Endothelial cell of umbilical vein (primary cell): Measurements from ENCODE around the gene AP2A2. TPM values are rescaled to one million over a fixed set of nuclear protein-coding genes. Genes with fewer than 3 reads are reported as not detected.

ENCODE experiments used
- BruUV-seq: library from RNA; stranded (reverse); fragments of 400-500 nt; replicated peaks from 2 replicates; lab custom pipeline; 2021; lab: Mats Ljungman, UMichigan
- CTCF ChIA-PET: fragments of 300-600, 350-600 bp; sonication (Branson Sonifier 250); formaldehyde crosslinking; loops from one replicate; lab custom pipeline; 2021; ENCODE audit warnings: antibody characterized with exemption, inconsistent platforms; lab: Charles Lee
- POLR2A ChIA-PET: fragments of 300-600, 350-600 bp; sonication (Branson Sonifier 250); formaldehyde crosslinking; loops from one replicate; lab custom pipeline; 2021; ENCODE audit warnings: antibody characterized with exemption, inconsistent platforms; lab: Charles Lee
- DNase-seq: peaks from one replicate; pipeline ENCODE4 v3.0.0-alpha.2; 2011; ENCODE audit warnings: low read depth, low spot score
- FAIRE-seq: peaks from 2 replicates; lab custom pipeline; 2011; peaks lifted over from hg19 to GRCh38; lab: Jason Lieb, UNC
- H2AFZ ChIP-seq: 2 replicates; pipeline ENCODE4 v1.6.0; 2012; ENCODE audit warnings: low read depth, low read length, control low read depth, inconsistent platforms
- H3K27ac ChIP-seq: 2 replicates; pipeline ENCODE4 v1.5.1; 2011; ENCODE audit warnings: low read depth, mild to moderate bottlenecking, control low read depth, low read length, moderate library complexity; ENCODE audit not compliant: insufficient read depth
- H3K27me3 ChIP-seq, 2 experiments: 2 replicates each; pipeline versions ENCODE4 v1.6.0 to v1.6.1; 2011; ENCODE audit warnings: low read length in 2 of 2, mixed read lengths in 1 of 2; ENCODE audit not compliant: control insufficient read depth in 2 of 2, insufficient read depth in 2 of 2
- H3K36me3 ChIP-seq, 2 experiments: 2 replicates in 1 of 2; 3 replicates in 1 of 2; pipeline ENCODE4 v1.5.1; 2011; ENCODE audit warnings: low read length in 2 of 2, mild to moderate bottlenecking in 1 of 2, moderate library complexity in 1 of 2; ENCODE audit not compliant: control insufficient read depth in 2 of 2, insufficient read depth in 2 of 2; ENCODE audit errors: extremely low read depth in 1 of 2
- H3K4me1 ChIP-seq: 3 replicates; pipeline ENCODE4 v1.5.1; 2011; ENCODE audit warnings: mild to moderate bottlenecking, low read length; ENCODE audit not compliant: control insufficient read depth, insufficient read depth; ENCODE audit errors: extremely low read depth
- H3K4me2 ChIP-seq: 2 replicates; pipeline ENCODE4 v1.6.1; 2011; ENCODE audit warnings: low read length, control low read depth, mixed read lengths; ENCODE audit not compliant: insufficient read depth
- H3K4me3 ChIP-seq, 3 experiments: fragments of 200-600 bp in 1 of 3; sonication (generic), shearing (Covaris generic) in 1 of 3; replicated peaks in 1 of 3; 2 replicates each; pipeline ENCODE4 v1.5.1; 2011 to 2016; ENCODE audit warnings: control low read depth in 3 of 3, low read length in 3 of 3, mild to moderate bottlenecking in 2 of 3, inconsistent platforms in 1 of 3, low read depth in 1 of 3, moderate library complexity in 1 of 3; ENCODE audit not compliant: insufficient read depth in 1 of 3
- H3K79me2 ChIP-seq: 2 replicates; pipeline ENCODE4 v1.6.0; 2012; ENCODE audit warnings: low read length, inconsistent platforms; ENCODE audit not compliant: control insufficient read depth, insufficient read depth
- H3K9ac ChIP-seq: replicated peaks from 2 replicates; pipeline ENCODE3; 2011; ENCODE audit warnings: low read length, control low read depth; ENCODE audit not compliant: insufficient read depth; ENCODE audit errors: extremely low read depth
- H3K9me1 ChIP-seq: replicated peaks from 3 replicates; pipeline ENCODE4 v1.6.0; 2011; ENCODE audit warnings: mild to moderate bottlenecking, low read length; ENCODE audit not compliant: control insufficient read depth, insufficient read depth; ENCODE audit errors: extremely low read depth
- H3K9me3 ChIP-seq: replicated peaks from 2 replicates; pipeline ENCODE4 v1.5.1; 2012; ENCODE audit warnings: low read length, inconsistent platforms; ENCODE audit not compliant: control insufficient read depth, insufficient read depth
- H4K20me1 ChIP-seq: replicated peaks from 2 replicates; pipeline ENCODE3; 2011; ENCODE audit warnings: mild to moderate bottlenecking, low read length; ENCODE audit not compliant: control insufficient read depth, insufficient read depth; ENCODE audit errors: extremely low read depth
- CTCF ChIP-seq, 2 donors: IDR thresholded peaks; 1 replicate in 1 of 2; 2 replicates in 1 of 2; pipeline ENCODE4 v1.5.1; 2011; ENCODE audit warnings: low read length in 2 of 2, mild to moderate bottlenecking in 2 of 2, moderate library complexity in 2 of 2, control low read depth in 1 of 2, inconsistent platforms in 1 of 2, low read depth in 1 of 2; ENCODE audit not compliant: insufficient read depth in 1 of 2; ENCODE audit errors: extremely low read depth in 1 of 2
- EZH2 ChIP-seq: IDR thresholded peaks from 2 replicates; pipeline ENCODE4 v1.6.1; 2012; ENCODE audit warnings: borderline replicate concordance, low read depth, mild to moderate bottlenecking, moderate library complexity, low read length, inconsistent platforms; ENCODE audit not compliant: severe bottlenecking
- FOS ChIP-seq: IDR thresholded peaks from 2 replicates; pipeline ENCODE4 v1.6.1; 2011; ENCODE audit warnings: mild to moderate bottlenecking, low read length, moderate library complexity, borderline replicate concordance; ENCODE audit not compliant: insufficient read depth
- GATA2 ChIP-seq: IDR thresholded peaks from 2 replicates; pipeline ENCODE4 v1.7.0; 2011; ENCODE audit warnings: low read depth, mild to moderate bottlenecking, moderate library complexity, mixed read lengths, low read length; ENCODE audit not compliant: insufficient read length, insufficient read depth
- JUN ChIP-seq: IDR thresholded peaks from 2 replicates; pipeline ENCODE4 v1.6.1; 2011; ENCODE audit warnings: borderline replicate concordance, low read depth; ENCODE audit not compliant: insufficient read length, insufficient read depth
- MAX ChIP-seq: IDR thresholded peaks from 2 replicates; pipeline ENCODE4 v1.6.1; 2011; ENCODE audit not compliant: insufficient read depth, insufficient read length
- MYC ChIP-seq: IDR thresholded peaks from one replicate; pipeline ENCODE4 v1.6.1; 2011; ENCODE audit warnings: mild to moderate bottlenecking, low read depth, low read length
- POLR2A ChIP-seq: IDR thresholded peaks from 2 replicates; pipeline ENCODE4 v1.6.1; 2012; ENCODE audit warnings: low read depth, mild to moderate bottlenecking, control low read depth, low read length
- POLR2AphosphoS5 ChIP-seq: IDR thresholded peaks from 2 replicates; pipeline ENCODE4 v1.6.1; 2012; ENCODE audit warnings: low read depth, mild to moderate bottlenecking, control low read depth, low read length, moderate library complexity; ENCODE audit not compliant: insufficient read depth
- dilution Hi-C: fragments of 300-500 bp; cut with MboI; formaldehyde crosslinking; loops from one replicate; pipeline ENCODE4 v1.15.0; 2019; ENCODE audit warnings: low sequenced_read_pairs; ENCODE audit not compliant: extremely low pct_ligation_motif_present
- intact Hi-C: fragments of 100-400 bp; cut with micrococcal nuclease; formaldehyde crosslinking; loops from one replicate; pipeline ENCODE4 v1.10.0; 2022
- polyA plus RNA-seq, 4 experiments: library from polyadenylated mRNA; depleted of rRNA in 3 of 4; stranded (reverse) in 3 of 4; unstranded in 1 of 4; fragments of >200 nt; gene quantifications; 2 replicates each; pipeline versions ENCODE4 v1.2.1 to v1.2.3, GENCODE V29; 2011 to 2012; ENCODE audit warnings: missing spikeins in 1 of 4
- total RNA-seq: library from RNA; stranded (reverse); gene quantifications from 2 replicates; pipeline ENCODE4 v1.2.3, GENCODE V29; 2021

Gene AP2A2
- total and polyA plus RNA-seq, 2 donors (not counting 3 experiments of a cell fraction or from before 2014, with no cell fraction given) = 89.5 to 92.6 TPM

GRCh38 chr11:913043-913442, 12.6 kb upstream of the AP2A2 start:
- BruUV-seq = no TSS peak
- dilution Hi-C loops = no loop called here
- DNase-seq (no peak), FAIRE-seq (no peak)
- intact Hi-C loops = loop anchor here (5.0 kb wide), 1 partner anchor 139 kb away; no protein-coding TSS in a partner anchor
- Histone ChIP-seq H3K9me1 (no peaks in the 10 kb centered on the region), H2AFZ (no peak overlapping the region), H3K36me3 (no peaks in the 10 kb centered on the region), H3K27ac (no peak overlapping the region), H3K9me3 (no peaks in the 10 kb centered on the region), H3K9ac (no peak overlapping the region), H3K27me3 (no peaks in the 10 kb centered on the region), H3K4me1 (peaks cover 8% of the 10 kb centered on the region), H3K4me3 (no peak overlapping the region), H4K20me1 (no peaks in the 10 kb centered on the region), H3K79me2 (peaks cover 17% of the 10 kb centered on the region), H3K4me2 (no peak overlapping the region)
- no peak for TF ChIP-seq JUN
- TF ChIP-seq EZH2 = no peak
- no peak for TF ChIP-seq POLR2A
- TF ChIP-seq POLR2AphosphoS5 = no peak
- TF ChIP-seq CTCF (IDR thresholded peaks at IDR 0.05; ENCODE audit: extremely low read depth in 1 of 2, insufficient read depth in 1 of 2, low read depth in 1 of 2, low read length in 2 of 2) = no peak
- no peak for TF ChIP-seq MYC
- TF ChIP-seq FOS = no peak
- no peak for TF ChIP-seq MAX
- TF ChIP-seq GATA2 = no peak
- ChIA-PET CTCF (no interaction called here), POLR2A (no interaction called here)
